Measurements from ENCODE around the gene CALHM3.

Gene CALHM3

GRCh38 chr10:103449208-103450144 lies 29.6 kb downstream of the CALHM3 start:
- DNase-seq = no peak
- H3K4me1 ChIP-seq = peaks cover 9% of the 10 kb centered on the region
- H3K36me3 ChIP-seq = peaks cover 54% of the 10 kb centered on the region
- TF ChIP-seq CTCF (IDR thresholded peaks at IDR 0.05; ENCODE audit: low read depth, low read length) = no peak
- no peaks in the 10 kb centered on the region for H3K27me3 ChIP-seq
- no peaks in the 10 kb centered on the region for H3K9me3 ChIP-seq
- H3K4me3 ChIP-seq (ENCODE audit: low read depth, low read length) = no peak overlapping the region

GRCh38 chr10:103448746-103449145 lies 30.3 kb downstream of the CALHM3 start:
- peaks cover 61% of the 10 kb centered on the region for H3K36me3 ChIP-seq
- H3K9me3 ChIP-seq = no peaks in the 10 kb centered on the region
- TF ChIP-seq CTCF (IDR thresholded peaks at IDR 0.05; ENCODE audit: low read depth, low read length) = no peak
- peaks cover 9% of the 10 kb centered on the region for H3K4me1 ChIP-seq
- H3K27me3 ChIP-seq = no peaks in the 10 kb centered on the region
- no peak for DNase-seq
- H3K4me3 ChIP-seq (ENCODE audit: low read depth, low read length) = no peak overlapping the region

GRCh38 chr10:103447187-103447586 lies 31.9 kb downstream of the CALHM3 start:
- no peak for DNase-seq
- TF ChIP-seq CTCF (IDR thresholded peaks at IDR 0.05; ENCODE audit: low read depth, low read length) = no peak
- no peak overlapping the region for H3K4me3 ChIP-seq (ENCODE audit: low read depth, low read length)
- peaks cover 2% of the 10 kb centered on the region; the same call in 1 of the 2 replicates for H3K4me1 ChIP-seq
- no peaks in the 10 kb centered on the region for H3K9me3 ChIP-seq
- H3K27me3 ChIP-seq = no peaks in the 10 kb centered on the region
- peaks cover 74% of the 10 kb centered on the region for H3K36me3 ChIP-seq

GRCh38 chr10:103445767-103446567 lies 33.1 kb downstream of the CALHM3 start:
- H3K4me1 ChIP-seq = peaks cover 2% of the 10 kb centered on the region; the same call in 1 of the 2 replicates
- no peaks in the 10 kb centered on the region for H3K27me3 ChIP-seq
- H3K9me3 ChIP-seq = no peaks in the 10 kb centered on the region
- TF ChIP-seq CTCF (IDR thresholded peaks at IDR 0.05; ENCODE audit: low read depth, low read length) = no peak
- DNase-seq = no peak
- H3K4me3 ChIP-seq (ENCODE audit: low read depth, low read length) = no peak overlapping the region
- H3K36me3 ChIP-seq = peaks cover 86% of the 10 kb centered on the region

- Histone ChIP-seq H3K36me3 (peaks cover 92% of the 10 kb centered on the region), H3K27me3 (no peaks in the 10 kb centered on the region), H3K9me3 (no peaks in the 10 kb centered on the region), H3K4me3 (ENCODE audit: low read depth, low read length) (no peak overlapping the region), H3K4me1 (peaks cover 2% of the 10 kb centered on the region; the same call in 1 of the 2 replicates)
- no peak for DNase-seq
- no peak for TF ChIP-seq CTCF (IDR thresholded peaks at IDR 0.05; ENCODE audit: low read depth, low read length)
Observed at GRCh38 chr10:103445366-103445765, 33.7 kb downstream of the CALHM3 start.

Measured in BE2C (cell line).